ENCODE measurements around the gene ADPRHL1. TPM values are rescaled to one million over a fixed set of nuclear protein-coding genes. Genes with fewer than 3 reads are reported as not detected.

Gene ADPRHL1
- total RNA-seq, 1 donor from 2014 or later: 8.4 TPM

- Mint-ChIP-seq H3K4me3 (ENCODE audit: unreplicated experiment) (no peak overlapping the region), H3K36me3 (ENCODE audit: low read depth) (peaks cover 33% of the 10 kb centered on the region), H3K27ac (ENCODE audit: unreplicated experiment) (no peak overlapping the region), H3K27me3 (ENCODE audit: low read depth) (no peaks in the 10 kb centered on the region), H3K4me1 (ENCODE audit: low read depth) (peaks cover 47% of the 10 kb centered on the region), H3K9me3 (ENCODE audit: low read depth) (no peaks in the 10 kb centered on the region)
- no peak for DNase-seq (ENCODE audit: low spot score)
- TF ChIP-seq, protein P1, sequence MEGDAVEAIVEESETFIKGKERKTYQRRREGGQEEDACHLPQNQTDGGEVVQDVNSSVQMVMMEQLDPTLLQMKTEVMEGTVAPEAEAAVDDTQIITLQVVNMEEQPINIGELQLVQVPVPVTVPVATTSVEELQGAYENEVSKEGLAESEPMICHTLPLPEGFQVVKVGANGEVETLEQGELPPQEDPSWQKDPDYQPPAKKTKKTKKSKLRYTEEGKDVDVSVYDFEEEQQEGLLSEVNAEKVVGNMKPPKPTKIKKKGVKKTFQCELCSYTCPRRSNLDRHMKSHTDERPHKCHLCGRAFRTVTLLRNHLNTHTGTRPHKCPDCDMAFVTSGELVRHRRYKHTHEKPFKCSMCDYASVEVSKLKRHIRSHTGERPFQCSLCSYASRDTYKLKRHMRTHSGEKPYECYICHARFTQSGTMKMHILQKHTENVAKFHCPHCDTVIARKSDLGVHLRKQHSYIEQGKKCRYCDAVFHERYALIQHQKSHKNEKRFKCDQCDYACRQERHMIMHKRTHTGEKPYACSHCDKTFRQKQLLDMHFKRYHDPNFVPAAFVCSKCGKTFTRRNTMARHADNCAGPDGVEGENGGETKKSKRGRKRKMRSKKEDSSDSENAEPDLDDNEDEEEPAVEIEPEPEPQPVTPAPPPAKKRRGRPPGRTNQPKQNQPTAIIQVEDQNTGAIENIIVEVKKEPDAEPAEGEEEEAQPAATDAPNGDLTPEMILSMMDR (IDR thresholded peaks at IDR 0.05): no peak
Observed at GRCh38 chr13:113497217-113497616, 43.9 kb upstream of the ADPRHL1 start.

GRCh38 chr13:113495494-113496210, 42.4 kb upstream of the ADPRHL1 start:
- peaks cover 53% of the 10 kb centered on the region for H3K4me1 Mint-ChIP-seq (ENCODE audit: low read depth)
- H3K9me3 Mint-ChIP-seq (ENCODE audit: low read depth): no peaks in the 10 kb centered on the region
- TF ChIP-seq, protein P1 (IDR thresholded peaks at IDR 0.05): no peak
- no peaks in the 10 kb centered on the region for H3K27me3 Mint-ChIP-seq (ENCODE audit: low read depth)
- no peak for DNase-seq (ENCODE audit: low spot score)
- H3K4me3 Mint-ChIP-seq (ENCODE audit: unreplicated experiment): peak overlapping the region; percentile 57
- peak overlapping the region; percentile 79 for H3K27ac Mint-ChIP-seq (ENCODE audit: unreplicated experiment)
- H3K36me3 Mint-ChIP-seq (ENCODE audit: low read depth): peaks cover 28% of the 10 kb centered on the region

- H3K4me1 Mint-ChIP-seq (ENCODE audit: low read depth): peaks cover 68% of the 10 kb centered on the region
- no peaks in the 10 kb centered on the region for H3K27me3 Mint-ChIP-seq (ENCODE audit: low read depth)
- DNase-seq (ENCODE audit: low spot score): no peak
- peak overlapping the region; percentile 86 for H3K27ac Mint-ChIP-seq (ENCODE audit: unreplicated experiment)
- H3K9me3 Mint-ChIP-seq (ENCODE audit: low read depth): no peaks in the 10 kb centered on the region
- H3K36me3 Mint-ChIP-seq (ENCODE audit: low read depth): peaks cover 18% of the 10 kb centered on the region
- H3K4me3 Mint-ChIP-seq (ENCODE audit: unreplicated experiment): peak overlapping the region; percentile 52
- TF ChIP-seq, protein P1 (IDR thresholded peaks at IDR 0.05): no peak
Observed at GRCh38 chr13:113493315-113493951, 40.1 kb upstream of the ADPRHL1 start.

DNA sequence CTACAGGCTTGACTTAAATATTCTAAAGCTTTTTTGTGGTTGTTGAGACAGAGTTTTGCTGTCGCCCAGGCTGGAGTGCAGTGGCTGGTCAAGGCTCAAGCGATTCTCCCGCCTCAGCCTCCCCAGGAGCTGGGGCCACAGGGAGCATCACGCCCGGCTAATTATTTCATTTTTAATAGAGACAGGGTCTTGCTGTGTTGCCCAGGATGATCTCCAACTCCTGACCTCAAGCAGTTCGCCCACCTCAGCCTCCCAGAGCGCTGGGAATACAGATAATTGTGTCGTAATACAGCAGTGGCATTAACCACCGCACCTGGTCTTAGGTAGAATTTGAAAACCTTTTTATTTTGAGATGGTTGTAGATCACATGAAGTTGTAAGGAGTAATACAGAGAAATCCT, 38.7 kb upstream of the ADPRHL1 start:
- TF ChIP-seq, protein P1 (IDR thresholded peaks at IDR 0.05): no peak
- H3K4me1 Mint-ChIP-seq (ENCODE audit: low read depth): peaks cover 81% of the 10 kb centered on the region

GRCh38 chr13:113491418-113491883, 38.2 kb upstream of the ADPRHL1 start:
- no peak for DNase-seq (ENCODE audit: low spot score)
- Mint-ChIP-seq H3K4me1 (ENCODE audit: low read depth) (peaks cover 81% of the 10 kb centered on the region), H3K27me3 (ENCODE audit: low read depth) (no peaks in the 10 kb centered on the region), H3K27ac (ENCODE audit: unreplicated experiment) (peak overlapping the region; percentile 94), H3K4me3 (ENCODE audit: unreplicated experiment) (peak overlapping the region; percentile 88), H3K36me3 (ENCODE audit: low read depth) (peaks cover 12% of the 10 kb centered on the region), H3K9me3 (ENCODE audit: low read depth) (no peaks in the 10 kb centered on the region)
- TF ChIP-seq, protein P1 (IDR thresholded peaks at IDR 0.05): no peak

More for the DNA sequence above, 38.7 kb upstream of the ADPRHL1 start:
- Mint-ChIP-seq H3K9me3 (ENCODE audit: low read depth) (no peaks in the 10 kb centered on the region), H3K4me3 (ENCODE audit: unreplicated experiment) (peak overlapping the region; percentile 88), H3K36me3 (ENCODE audit: low read depth) (peaks cover 12% of the 10 kb centered on the region), H3K27ac (ENCODE audit: unreplicated experiment) (peak overlapping the region; percentile 94), H3K27me3 (ENCODE audit: low read depth) (no peaks in the 10 kb centered on the region)
- no peak for DNase-seq (ENCODE audit: low spot score)

Measured in chondrocyte (in vitro differentiated cells).